NCI-H460 (cell line): ENCODE measurements around the gene CIB4. TPM values are rescaled to one million over a fixed set of nuclear protein-coding genes. Genes with fewer than 3 reads are reported as not detected.

ENCODE experiments used
- DNase-seq: peaks from one replicate; pipeline ENCODE4 v3.0.0-alpha.2; 2016; ENCODE audit warnings: low read depth; ENCODE audit errors: extremely low read depth
- small RNA-seq, 2 experiments: library from RNA; depleted of rRNA; stranded (forward); fragments of <200 nt; gene quantifications; one replicate each; pipeline ENCODE3, GENCODE V24; 2014
- total RNA-seq: library from RNA; depleted of rRNA; stranded (reverse); fragments of >200 nt; shearing (Covaris generic); gene quantifications from 2 replicates; pipeline ENCODE4 v1.2.3, GENCODE V29; 2014; rRNA removed

The CIB4 gene
- total RNA-seq, 1 experiment from 2014 or later: not detected

DNA sequence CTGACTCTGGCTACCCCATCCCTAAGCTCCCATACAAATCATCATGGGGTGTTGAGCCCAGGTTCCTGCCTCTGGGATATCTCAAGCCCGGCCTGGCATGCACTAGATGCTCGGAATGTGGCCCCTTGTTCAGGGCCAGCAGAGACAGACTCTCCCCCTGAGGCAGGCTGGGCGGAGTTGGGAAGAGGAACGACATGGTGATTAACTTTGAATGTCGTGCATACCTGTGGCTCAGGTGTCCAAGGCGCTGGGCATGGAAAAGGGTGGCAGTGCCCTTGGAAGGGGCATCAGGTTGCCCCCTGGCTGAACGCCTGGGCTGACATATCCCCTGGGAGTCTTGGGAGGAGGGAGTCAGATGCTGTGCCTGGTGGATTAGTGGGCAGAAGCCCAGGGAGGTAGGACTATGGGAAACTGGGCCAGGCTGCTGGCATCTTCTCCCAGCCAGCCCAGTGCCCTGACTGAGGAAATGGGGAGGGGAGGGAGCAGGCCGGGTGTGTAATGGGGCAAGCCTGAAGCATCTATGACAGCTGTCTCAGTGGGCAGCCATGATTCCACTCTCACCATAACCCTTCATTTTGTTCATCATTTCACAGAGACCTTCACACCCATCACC is 105.4 kb downstream of the CIB4 start:
- DNase-seq: no peak

DNA sequence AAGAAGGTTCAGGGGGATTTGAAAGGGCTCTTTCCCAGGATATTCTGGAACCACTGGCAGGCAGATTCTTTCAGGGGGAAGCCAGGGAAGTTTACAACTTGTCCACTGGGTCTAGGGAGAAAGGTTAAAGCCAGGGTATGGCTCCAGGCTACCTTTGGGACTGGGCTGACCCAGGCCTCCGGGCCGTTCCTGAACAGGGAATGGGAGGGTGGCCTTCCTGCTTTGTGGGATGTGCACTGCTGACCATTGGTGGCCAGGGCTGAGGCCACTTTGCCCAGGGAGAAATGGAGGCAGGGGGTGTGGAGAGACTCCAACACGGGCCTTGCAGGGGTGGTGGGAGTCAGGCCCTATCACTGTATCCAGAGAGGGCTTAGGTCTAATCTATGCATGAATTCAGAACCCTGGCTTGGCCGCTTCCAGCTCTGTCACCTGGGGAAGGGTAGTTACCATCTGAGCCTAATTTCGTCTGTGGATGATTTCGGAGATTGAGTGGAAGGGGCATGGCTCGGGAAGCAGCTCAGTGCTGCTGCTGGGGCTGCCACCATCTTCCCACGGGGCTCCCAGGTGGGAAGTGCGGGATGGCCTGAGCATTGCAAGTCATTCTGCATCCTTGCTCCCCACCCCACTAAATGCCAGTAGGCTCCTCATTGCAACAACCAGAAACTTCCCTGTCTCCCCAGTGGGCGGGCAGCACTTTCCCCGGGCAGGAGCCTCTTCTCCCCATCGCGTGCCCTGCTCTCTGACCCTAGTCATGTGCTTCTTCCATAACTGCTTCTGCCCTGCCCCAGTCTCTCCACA is 106.1 kb downstream of the CIB4 start:
- DNase-seq: no peak

DNA sequence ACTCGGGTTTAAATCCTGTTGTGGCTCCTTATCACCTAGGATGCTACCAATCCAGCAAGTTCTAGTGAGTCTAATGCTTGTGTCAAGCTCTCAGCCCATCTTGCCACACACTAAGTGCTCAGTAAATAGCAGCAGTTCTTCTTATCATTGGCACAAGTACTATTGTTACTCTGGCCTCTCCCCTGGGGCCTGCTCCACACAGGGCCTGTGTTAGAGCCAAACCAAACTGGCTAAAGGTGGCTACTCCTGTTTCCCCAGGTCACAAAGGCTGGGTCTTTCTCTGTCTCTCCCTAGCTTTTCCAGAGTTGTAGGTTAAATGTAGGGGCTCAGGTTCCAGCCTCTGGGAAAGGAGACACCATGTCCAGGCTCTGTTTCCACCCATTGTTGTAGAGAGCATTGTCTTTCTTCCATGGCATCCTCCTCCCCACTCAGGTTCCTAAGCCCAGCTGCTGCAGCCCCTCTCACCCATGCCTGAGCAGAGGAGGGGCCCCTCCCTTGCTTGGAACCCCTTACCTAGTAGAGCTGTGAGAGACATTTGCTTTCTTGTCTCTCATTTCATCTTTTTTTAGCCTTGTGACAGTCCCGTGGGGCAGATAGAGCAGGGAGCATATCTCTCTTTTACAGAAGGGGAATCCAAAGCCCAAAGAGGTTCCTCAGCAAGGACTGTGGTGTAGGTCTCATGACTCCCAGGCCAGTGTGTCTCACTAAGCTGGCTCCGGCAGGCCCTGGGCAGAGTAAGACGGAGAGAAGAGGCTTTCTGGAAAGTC is 106.9 kb downstream of the CIB4 start:
- no peak for DNase-seq

DNA sequence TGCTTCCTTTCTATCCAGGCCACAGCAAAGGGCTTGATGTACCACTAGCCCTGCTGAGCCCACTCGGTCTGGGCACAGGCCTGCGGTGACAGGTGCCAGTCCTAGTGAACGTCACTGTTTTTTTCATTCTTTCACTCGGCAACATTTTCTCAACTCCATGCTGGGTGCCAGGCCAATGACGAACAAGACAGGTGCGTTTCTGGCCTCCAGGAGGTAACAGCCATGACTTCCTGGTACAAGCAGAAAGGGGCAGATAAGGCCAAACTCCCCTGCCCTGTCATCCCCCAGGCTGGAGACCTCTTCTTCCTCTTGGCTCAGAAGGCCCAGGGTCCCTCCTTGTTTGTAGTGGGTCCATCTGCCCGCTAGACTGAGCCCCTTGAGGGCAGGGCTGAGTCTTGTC is 107.5 kb downstream of the CIB4 start:
- no peak for DNase-seq

DNA sequence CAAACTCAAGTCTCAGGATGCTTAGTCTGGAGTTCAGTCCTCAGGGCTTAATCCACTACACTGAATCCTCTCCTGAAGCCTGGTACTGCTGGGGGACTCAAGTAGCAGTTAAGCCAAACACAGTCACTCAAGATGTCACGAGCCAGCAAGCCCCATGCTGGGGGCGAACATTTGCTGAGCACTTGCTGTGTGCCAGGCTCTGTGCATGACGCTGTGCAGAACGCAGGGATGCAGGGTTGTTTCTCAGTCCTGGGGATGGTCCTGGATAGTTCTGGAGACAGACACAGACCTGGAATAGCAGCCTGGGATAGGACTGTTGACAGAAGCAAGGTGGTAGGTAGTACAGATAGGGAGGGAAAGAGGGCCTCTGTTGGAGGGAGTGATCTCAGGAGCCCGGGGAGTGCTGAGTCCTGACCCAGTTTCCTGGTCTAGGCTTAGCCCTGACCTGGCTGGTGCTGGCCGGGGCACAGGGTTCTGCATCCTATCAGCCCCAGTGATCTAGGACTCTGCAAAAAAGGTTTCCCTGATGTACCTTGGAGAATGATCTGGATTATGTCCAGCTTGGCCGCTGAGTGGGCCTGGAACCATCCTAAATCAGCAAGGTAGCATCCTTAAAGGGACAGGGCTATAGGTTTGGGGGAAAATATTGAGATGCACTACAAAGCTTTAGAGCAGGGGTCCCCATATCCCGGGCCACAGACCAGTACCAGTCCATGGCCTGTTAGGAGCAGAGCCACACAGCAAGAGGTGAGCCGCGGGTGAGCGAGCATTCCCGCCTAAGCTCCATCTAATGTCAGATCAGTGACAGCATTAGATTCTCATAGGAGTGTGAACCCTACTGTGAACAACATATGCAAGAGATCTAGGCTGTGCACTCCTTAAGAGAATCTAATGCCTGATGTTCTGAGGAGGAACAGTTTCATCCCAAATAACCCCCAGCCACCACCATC is 108.6 kb downstream of the CIB4 start:
- DNase-seq: no peak

Small RNA genes within 50 kb of the gene (small RNA-seq; reads per million reads assigned to genes)
- gene AC015977.1: 0 reads per million in 2 experiments

Other genes with a start within 250 kb of the CIB4 start
- gene DRC1, start 239.4 kb downstream of the CIB4 start, total RNA-seq: 0.46 TPM in 1 of 2 replicates, not detected in the other
- not detected in 2 replicates for gene OTOF, start 163.2 kb downstream of the CIB4 start, total RNA-seq
- 0.87 and 1.2 TPM in 2 replicates for gene KCNK3, start 51.4 kb upstream of the CIB4 start, total RNA-seq
- gene SLC35F6, start 122.9 kb upstream of the CIB4 start, total RNA-seq: 48.6 and 48.9 TPM in 2 replicates
- gene CENPA, start 144.7 kb upstream of the CIB4 start, total RNA-seq: 24.2 and 31.9 TPM in 2 replicates
- gene DPYSL5, start 206.8 kb upstream of the CIB4 start, total RNA-seq: 0.02 TPM in 1 of 2 replicates, not detected in the other